GM18868 (cell line): ENCODE measurements around the gene DNAJB6.

ENCODE experiments used
- ATAC-seq: cut with Tn5 transposase; IDR thresholded peaks from one replicate; pipeline ENCODE4 v1.9.1; 2021; ENCODE audit warnings: mild to moderate bottlenecking, moderate library complexity; ENCODE audit not compliant: unreplicated experiment

The DNAJB6 gene

DNA sequence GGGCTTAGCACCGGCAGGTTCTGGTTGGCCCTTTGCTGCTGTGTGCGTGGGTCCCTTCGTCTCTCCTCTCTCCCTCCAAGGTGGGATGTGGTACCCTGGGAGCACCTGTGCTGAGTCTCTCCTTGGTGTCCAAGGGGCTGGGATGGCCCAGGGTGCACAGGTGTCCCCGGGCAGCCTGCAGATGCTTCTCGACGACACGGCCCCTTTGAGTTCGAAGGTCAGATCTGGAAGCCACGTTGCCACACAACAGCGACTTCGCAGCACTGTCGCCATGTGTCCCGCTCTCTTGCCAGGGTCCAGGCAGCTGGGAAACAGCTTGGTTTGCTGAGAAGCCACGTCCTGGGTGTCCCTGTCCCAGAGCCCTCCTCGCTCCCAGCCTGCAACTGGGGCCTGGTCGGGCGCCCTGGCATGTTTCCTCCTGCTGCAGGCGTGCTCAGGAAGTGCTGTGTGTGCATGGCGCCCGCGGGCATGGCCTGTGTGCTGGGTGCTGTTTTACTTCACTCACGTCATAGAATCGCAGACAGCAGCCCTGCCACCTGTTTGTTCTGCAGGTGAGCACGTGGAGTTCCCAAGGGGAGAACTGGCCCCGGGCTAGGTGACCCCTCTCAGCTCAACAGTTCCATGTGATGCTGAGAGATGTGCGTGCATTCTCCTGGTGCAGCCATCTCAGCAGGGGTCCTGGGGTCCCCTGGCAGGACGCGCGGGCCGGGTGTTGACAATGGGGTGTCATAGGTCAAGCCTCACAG is 70.9 kb downstream of the DNAJB6 start:
- no peak for ATAC-seq

DNA sequence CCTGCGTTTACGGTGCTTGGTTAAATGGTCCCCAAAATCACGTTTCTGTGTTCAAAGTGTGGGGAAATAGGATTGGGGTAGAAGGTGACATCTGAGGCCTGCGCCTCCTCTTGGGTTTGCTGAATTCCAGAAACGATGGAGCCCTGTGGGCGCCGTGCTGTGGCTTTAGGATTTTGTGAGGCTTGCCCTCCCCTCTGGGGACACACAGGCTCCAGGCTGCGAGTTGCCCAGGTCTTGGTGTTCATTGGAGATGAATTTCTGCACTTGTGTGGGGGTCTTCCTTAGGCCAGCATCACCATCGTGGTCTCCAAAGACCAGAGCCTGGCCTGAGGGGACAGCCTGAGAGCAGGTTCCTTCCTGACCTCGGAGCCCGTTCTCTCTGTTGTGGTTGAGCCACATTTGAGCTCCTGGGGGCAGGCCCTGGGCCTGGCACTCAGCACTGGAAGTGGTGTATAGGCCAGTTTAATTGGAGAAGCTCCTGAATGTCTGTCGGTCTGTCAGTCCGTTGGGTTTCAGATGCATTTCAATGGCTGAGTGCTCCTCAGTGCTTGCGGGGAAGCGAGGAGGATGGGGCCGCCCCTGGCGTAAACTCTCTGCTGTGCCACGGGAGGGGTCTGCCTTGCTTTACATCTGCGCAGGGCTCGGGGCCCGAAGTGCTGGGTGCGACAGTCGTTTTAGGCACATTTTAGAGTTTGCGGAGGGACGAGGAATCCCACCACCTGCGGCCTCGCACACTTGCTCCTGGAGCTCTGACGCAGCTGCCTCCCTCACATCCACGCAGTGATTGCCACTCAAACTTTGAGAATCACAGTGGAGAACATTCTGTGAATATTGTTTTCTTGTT is 71.7 kb downstream of the DNAJB6 start:
- no peak for ATAC-seq

DNA sequence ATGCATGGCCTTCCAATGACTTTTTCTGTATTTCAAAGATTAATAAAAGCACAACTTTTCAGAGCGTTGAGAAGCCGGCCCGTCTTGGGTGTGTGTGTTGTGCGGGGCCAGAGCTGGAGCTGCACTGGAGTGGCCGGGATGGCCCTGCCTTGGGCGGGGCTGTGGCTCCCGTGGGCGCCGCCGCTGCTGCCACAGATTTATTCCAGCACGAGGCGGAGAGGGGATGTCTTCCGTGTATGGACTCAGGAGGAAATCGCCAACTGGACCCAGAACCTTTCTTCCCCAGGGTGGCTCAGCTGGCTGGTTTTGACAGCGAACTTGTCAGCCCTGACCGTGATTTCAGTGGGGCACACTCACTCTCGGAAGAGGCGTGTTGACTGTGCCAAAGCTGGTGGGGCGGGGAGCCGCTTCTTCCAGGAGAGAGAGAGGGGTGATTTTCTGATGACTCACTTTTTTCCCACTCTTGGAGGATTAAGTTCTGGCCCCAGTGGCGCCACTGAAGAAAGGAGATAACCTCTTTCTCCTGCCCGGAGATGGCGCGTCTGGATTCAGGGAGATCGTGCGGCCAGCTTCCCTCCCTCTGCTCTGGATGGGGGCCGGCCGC is 72.4 kb downstream of the DNAJB6 start:
- no peak for ATAC-seq

DNA sequence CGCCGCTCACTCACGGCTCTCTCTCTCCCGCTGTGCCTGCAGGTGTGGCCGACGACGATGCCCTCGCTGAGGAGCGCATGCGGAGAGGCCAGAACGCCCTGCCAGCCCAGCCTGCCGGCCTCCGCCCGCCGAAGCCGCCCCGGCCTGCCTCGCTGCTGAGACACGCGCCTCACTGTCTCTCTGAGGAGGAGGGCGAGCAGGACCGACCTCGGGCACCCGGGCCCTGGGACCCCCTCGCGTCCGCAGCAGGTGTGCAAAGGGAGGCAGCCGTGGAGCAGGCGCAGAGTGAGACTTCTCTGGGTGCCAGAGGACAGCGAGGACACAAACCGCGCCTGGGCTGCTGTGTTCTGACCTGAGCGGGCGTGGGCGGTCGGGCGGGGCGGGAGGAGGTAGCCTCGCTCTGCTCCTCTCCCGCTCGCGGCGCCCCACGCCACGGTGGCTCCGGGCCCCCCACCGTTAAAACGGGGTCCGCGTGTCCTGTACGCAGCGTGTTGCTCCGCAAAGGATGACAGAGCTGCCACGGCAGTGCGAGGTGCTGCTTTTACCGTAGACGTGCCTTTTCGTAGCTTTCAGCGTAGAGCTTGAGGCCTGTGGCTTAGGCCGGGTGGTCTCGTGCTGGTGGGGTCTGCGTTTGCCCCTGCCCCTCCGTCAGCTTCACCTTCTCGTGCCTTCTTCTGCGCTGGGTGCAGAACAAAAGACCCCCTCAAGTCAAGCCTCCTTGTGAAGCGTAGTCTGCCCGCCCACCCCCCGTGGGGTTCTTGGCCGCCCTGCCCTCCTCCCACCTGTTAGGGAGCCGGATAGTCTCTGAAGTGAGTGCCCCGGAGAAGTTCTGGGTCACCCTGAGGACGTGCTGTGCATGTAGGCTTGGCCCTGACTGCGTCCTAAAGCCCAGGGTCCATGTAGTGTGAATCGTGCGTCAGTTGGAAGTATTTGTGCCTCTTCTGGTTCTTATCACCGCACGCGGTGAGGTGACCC is 73.2 kb downstream of the DNAJB6 start:
- ATAC-seq: no peak

DNA sequence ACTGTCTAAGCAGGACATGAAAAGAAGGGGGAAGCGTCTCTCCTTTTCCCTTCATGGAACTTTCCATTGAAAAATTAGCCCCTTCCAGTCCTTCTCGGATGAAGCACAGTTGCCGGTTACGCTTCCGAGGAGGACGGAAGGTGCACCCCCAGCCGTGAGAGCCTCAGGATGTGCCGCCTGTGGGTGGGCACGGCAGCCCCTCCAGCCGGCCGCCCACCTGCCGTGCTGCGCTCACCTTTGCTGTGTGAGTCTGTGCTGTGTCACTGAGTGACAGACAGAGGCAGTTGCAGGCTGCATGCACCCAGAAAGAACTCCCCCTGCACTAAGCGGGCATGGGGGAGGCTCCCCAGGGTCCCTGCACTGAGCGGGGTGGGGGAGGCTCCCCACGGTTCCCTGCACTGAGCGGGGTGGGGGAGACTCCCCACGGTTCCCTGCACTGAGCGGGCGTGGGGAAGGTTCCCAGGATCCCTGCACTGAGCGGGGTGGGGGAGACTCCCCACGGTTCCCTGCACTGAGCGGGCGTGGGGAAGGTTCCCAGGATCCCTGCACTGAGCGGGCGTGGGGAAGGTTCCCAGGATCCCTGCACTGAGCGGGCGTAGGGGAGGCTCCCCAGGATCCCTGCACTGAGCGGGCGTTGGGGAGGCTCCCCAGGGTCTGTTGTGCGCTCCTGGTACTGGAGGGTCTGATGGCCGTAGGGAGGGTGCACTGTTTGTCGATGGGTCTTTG is 74.2 kb downstream of the DNAJB6 start:
- ATAC-seq: no peak

DNA sequence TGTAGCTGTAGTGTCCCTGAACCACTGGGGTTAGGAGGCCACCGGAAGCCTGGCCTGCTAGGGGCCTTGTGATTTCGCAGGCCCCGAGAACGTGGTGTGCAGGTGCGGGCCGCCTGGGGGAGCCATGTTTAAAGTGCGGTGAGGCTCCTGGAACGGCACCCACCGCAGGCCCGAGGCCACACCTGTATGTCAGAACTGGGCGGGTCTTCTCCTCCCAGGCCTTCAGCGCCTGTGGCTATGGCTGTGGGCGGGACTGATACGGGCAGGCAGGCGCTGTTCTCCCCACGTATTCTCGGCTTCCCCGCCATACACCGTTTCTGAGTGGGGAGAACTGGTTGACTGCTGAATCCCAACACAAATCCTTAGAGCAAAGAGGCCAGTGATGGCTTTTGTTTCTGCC is 74.8 kb downstream of the DNAJB6 start:
- ATAC-seq: no peak

DNA sequence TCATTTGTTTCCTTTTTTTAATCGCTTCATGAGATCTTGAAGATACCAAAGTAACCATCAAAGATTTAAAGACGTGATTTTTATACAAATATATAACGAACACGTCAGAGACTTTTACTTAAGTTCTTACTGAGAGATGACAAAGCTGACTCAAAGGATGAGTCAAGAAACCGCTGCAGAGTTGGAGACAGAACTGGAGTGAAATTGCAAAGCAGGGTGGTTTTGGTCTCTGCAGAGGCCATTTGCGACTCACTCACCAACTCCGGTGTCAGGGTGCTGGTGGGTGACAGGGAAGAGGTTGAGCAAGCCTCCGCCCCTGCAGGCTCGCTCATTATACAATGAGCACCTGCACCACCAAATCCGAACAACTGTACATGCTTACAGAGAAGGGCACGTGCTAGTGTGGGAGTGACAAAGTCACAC is 75.2 kb downstream of the DNAJB6 start:
- no peak for ATAC-seq

DNA sequence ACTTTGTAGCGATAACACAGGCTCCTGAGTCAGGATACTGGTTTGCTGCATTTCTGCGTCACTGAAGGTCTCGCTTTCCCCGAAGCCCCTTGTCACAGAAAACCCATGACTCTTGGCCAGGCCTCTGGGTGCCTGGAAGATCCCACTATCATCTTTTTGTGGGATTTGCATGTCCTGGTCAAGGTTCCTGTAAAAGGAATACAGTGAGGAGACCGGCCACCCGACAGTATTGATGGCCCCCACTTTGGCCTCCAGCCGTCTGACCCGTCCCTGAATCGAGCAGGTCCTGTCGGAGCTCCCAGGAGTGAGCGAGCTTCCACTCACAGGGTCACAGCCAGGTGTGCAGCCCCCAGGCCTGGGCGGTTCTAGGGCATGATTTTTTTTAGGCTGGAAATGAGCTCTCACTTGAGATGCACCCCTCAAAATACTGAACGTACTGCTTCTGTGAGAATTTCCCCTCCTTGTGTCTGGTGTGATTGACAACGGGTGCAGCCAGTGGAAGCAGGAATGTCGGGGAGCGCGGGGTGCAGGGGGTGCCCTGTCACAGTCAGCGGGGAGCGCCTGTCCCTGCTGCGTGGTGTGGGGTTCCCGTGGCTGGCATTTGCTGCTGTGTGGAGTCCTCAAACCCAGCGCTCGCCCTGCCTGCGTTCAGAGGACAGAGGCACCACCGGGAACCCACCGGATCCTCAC is 75.8 kb downstream of the DNAJB6 start:
- no peak for ATAC-seq

DNA sequence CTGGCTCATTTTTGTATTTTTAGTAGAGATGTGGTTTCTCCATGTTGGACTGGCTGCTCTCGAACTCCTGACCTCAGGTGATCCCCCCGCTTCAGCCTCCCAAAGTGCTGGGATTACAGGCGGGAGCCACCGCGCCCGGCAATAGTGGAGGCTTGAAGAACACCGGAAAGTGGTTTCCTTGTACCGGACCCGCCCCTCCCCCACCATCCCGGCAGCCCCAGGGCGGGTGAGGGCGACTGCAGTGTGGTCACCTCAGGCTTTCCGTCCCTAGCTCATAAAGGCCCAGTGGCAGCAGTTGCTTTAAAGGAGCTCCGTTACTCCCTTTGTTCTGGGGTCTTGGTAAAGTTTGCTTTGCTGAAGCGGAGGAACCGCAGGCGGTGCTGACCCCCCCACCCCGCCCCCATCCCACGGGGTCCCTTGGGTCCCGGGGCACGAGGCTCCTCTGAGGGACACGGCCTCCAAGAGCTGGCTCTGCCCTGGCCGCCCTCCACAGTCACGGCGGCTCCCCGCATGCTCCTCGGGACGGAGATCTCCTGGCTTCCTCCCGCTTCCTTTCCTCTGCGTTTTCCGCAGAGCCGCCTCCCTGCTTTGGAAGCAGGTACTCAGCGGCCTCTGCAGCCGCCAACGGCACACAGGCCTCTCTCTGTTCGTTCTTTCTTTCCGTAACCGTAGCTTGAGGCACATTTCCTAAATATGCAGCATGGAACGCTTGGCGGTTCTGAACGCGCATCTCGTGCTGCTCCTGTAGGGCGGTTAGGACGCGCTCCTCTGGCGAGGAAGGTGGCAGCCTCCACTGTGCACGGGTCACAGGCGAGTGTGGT is 77.3 kb downstream of the DNAJB6 start:
- no peak for ATAC-seq

DNA sequence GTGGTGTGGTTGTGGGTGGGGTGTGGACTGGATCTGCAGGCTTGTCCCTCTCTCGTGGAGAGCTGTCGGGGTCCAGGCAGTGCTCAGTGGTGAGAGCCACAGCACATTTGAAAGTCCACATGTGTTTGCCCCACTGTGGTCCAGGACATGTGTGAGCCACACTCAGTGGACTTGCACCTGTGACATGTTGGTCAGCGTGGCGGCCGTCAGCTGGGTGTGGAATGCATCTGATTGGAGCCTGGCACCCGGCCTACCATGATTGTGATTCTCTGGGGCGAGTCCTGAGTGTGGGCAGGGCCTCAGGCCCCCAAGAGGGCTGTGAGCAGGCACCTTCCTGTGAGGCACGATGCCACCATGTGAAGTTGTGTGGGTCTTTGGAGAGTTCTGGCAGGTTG is 77.9 kb downstream of the DNAJB6 start:
- ATAC-seq: no peak

DNA sequence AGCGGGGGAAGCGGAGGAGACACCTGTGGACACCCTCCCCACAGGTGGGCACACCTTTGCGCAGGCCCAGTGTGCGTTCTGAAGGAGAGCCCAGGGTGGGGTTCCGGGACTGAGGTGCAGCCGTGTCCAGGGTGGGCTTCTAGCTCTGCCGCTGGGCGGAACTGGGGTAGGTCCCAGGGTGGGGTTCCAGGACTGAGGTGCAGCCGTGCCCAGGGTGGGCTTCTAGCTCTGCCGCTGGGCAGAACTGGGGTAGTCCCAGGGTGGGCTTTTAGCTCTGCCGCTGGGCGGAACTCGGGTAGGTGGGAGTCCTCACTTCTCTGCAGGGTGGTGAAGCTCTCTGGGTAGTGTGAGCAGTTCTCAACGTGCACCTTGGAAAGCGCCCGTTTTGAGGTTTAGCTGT is 78.7 kb downstream of the DNAJB6 start:
- no peak for ATAC-seq

DNA sequence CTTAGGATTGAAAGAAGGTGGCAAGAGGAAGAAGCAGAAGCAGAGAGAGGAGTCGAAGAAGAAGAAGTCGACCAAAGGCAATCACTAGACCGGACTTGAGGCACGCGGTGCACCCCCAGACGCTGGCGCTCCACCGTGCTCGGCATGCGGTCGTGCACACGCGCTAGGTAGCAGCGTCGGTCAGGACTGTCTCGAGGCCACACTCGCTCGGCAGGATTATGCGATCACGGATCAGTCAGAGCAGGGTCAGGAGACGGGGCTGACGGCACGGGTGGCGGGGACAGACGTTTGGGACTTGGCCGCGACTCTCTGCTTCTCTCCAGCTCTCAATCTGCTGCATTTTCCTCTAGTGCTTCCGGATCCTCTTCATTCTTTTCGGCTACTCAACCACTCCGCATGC is 79.2 kb downstream of the DNAJB6 start:
- no peak for ATAC-seq

DNA sequence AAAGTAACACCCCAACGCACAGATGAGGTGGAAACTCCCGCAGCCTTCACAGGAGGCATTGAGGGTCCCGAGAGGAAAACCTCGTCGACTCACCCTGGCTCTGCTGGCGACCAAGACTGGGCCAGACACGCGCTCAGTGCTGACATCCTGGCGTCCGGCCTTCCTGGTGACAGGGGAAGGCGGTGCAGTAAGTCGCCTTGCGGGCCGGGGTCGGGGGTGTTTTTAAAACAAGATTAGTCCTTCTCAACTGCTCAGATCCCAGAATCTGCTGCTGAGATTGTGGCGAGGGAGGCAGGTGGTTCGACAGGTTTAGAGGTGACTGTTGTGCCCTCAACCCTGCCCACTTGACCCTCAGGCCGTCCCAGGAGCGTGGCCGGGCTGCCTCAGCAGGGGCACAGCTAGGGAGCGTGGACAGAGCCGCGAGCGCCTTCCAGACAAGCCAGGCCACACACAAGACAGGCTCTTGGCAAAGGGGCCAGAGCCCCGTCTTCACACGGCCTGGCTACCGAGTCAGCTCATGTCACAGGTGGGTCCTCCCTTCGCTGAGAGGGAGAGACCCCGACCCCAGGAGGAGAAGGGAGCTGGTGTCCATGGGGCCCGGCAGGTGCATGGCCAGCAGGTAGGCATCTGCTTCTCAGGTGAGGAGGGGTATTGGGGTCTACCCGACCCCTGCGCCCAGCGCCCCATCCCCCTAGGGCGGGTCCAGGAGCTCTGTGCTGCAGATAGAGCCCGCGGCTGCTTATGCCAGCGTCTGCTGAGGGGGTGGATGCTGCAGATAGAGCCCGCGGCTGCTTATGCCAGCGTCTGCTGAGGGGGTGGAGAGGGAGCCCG is 81.6 kb downstream of the DNAJB6 start:
- ATAC-seq: no peak

DNA sequence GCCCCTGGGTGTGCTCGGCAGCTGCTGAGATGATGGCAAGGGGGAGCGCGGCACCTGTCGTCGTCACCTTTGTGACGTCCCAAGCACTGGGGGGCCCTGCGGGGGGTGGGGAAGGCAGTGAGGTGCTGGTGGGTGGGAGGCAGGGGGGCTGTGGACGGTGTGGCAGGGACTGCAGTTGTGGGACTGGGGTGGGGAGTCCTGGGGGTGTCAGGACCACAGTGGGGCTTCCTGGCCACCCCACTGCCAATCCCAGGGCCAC is 82.2 kb downstream of the DNAJB6 start:
- ATAC-seq: no peak

DNA sequence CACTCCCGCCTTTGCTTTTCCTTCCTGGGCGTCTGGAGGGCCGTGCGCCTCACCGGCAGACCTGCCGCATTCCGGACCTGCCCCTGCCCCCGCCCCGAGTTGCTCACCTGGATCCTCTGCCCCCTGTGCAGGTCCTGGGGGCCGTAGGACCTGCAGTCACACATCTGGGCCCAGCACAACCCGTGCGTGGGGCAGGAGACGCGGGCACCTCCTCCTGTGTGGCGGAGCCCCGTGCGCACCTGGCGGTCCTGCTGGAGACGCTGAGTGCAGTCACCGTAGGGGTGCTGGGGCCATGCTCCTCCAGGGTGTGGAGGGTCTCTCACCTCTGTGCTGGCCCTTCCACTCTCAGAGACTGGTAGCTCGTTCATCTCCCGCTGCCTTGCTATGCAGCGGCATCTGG is 85.5 kb downstream of the DNAJB6 start:
- no peak for ATAC-seq

DNA sequence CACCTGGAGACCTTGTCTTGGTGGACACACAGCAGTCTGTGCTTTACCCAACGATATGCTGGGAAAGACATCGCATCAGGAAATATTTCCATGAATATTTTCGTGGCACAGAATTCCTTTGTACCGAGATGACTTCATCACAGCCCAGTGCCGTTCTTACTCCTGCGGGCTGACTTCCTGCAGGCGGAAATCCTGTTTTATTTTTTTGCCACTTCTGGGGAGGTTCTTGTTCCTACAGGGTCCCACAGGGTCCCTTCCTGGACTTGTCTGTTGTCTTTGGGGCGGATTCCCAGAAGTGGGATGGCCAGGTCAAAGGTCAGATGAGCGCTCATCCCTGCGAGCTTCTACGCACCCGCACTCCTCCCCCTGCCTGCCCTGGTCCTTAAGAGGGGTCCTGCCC is 86.5 kb downstream of the DNAJB6 start:
- no peak for ATAC-seq

DNA sequence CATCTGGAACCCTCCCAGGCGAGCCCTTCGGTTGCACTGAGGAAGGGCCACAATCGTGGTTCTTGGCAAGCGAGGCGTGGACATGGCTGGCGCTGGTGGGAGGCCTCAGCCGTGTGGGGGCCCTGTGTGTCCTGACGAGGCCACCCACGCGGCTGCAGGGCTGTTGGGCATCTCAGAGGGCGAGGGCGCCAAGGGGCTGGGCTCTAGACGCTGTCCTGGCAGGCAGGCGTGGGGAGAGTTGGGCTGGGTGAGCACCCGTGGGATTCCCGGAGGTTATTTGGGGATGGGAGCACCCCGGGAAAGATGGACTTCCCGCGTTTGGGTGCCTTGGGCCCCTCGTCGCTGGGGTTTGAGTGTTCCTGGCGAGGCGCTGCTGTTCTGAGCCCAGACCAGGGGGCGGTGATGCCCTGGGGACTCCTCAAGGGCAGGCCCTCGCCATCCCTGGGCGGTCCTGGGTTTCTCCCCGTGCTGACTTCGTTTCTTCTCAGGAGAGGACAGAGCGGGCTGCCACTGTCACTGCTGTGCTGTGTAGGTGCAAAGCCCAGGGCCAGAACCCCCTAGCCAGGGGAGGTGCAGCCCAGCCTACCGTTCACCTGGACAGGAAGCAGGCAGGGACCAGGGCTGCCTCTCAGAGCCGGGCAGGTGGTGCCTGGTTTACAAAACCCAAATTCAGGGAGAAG is 87.2 kb downstream of the DNAJB6 start:
- no peak for ATAC-seq
